Measurements from ENCODE around the gene HOXD12.

GRCh38 chr2:176128172-176128981 lies 28.8 kb downstream of the HOXD12 start:
- TF ChIP-seq CTCF (IDR thresholded peaks at IDR 0.05; ENCODE audit: low read length), result no peak
- no peak for TF ChIP-seq EZH2phosphoT487 (IDR thresholded peaks at IDR 0.05; ENCODE audit: low read length)

All from MM.1S (cell line).